Measurements from ENCODE around the gene METTL13.

- TF ChIP-seq POLR2A (IDR thresholded peaks at IDR 0.05) (no peak), CTCF (IDR thresholded peaks at IDR 0.05) (no peak)
Observed at GRCh38 chr1:171790318-171790717, 8.9 kb downstream of the METTL13 start.
